22Rv1 (cell line): ENCODE measurements around the gene MEX3A.

Source experiments
- H3K27ac ChIP-seq: fragments of 450-650 bp; 2 replicates; pipeline ENCODE4 v1.5.1; 2017
- CTCF ChIP-seq: fragments of 450-650 bp; IDR thresholded peaks from 2 replicates; pipeline ENCODE4 v1.5.1; 2017; ENCODE audit warnings: mild to moderate bottlenecking
- ZFX ChIP-seq: fragments of 450-650 bp; IDR thresholded peaks from 2 replicates; pipeline ENCODE4 v1.6.1; 2017; ENCODE audit warnings: antibody characterized with exemption, borderline replicate concordance

Gene MEX3A

GRCh38 chr1:156103521-156103947, 21.3 kb upstream of the MEX3A start:
- H3K27ac ChIP-seq = peak overlapping the region; percentile 67
- TF ChIP-seq ZFX (no peak), CTCF (no peak)

GRCh38 chr1:156102633-156103511, 20.6 kb upstream of the MEX3A start:
- no peak for TF ChIP-seq CTCF
- no peak for TF ChIP-seq ZFX
- peak overlapping the region; percentile 67 for H3K27ac ChIP-seq

GRCh38 chr1:156101880-156102279, 19.6 kb upstream of the MEX3A start:
- H3K27ac ChIP-seq = no peak overlapping the region

GRCh38 chr1:156100205-156100995, 18.1 kb upstream of the MEX3A start:
- no peak overlapping the region for H3K27ac ChIP-seq
- TF ChIP-seq ZFX (no peak), CTCF (no peak)

More at GRCh38 chr1:156101880-156102279, 19.6 kb upstream of the MEX3A start:
- TF ChIP-seq ZFX (no peak), CTCF (no peak)

- TF ChIP-seq CTCF = no peak
- no peak for TF ChIP-seq ZFX
- H3K27ac ChIP-seq = no peak overlapping the region
Observed at GRCh38 chr1:156099282-156099681, 17.0 kb upstream of the MEX3A start.

- H3K27ac ChIP-seq = no peak overlapping the region
- TF ChIP-seq ZFX = no peak
- no peak for TF ChIP-seq CTCF
Observed at GRCh38 chr1:156098784-156099183, 16.5 kb upstream of the MEX3A start.
